K562 (cell line): ENCODE data around the gene RTL5. TPM values are rescaled to one million over a fixed set of nuclear protein-coding genes. Genes with fewer than 3 reads are reported as not detected.

ENCODE experiments used
- ATAC-seq: fragments of 200-7000 bp; cut with Tn5 transposase; 3 replicates; pipeline ENCODE4 v1.9.1; 2020; ENCODE audit warnings: moderate library complexity
- BruUV-seq: library from RNA; stranded (reverse); fragments of 400-500 nt; replicated peaks from 2 replicates; lab custom pipeline; 2021; lab: Mats Ljungman, UMichigan
- CTCF ChIA-PET: fragments of 300-600 bp; formaldehyde crosslinking; extraction: SDS; loops from one replicate; lab custom pipeline; 2021; ENCODE audit warnings: low intra/inter-chr PET ratio; lab: Yijun Ruan, JAX
- POLR2A ChIA-PET: fragments of 300-600, 350-650 bp; sonication (Branson Sonifier 250); formaldehyde crosslinking; extraction: SDS; loops from one replicate; lab custom pipeline; 2021; ENCODE audit warnings: antibody characterized with exemption, inconsistent platforms; lab: Yijun Ruan, JAX
- DNase-seq, 4 experiments: peaks; one replicate each; pipeline versions ENCODE4 v3.0.0 to v3.0.0-alpha.2; 2011 to 2018; ENCODE audit warnings: low spot score in 3 of 4, mixed read lengths in 3 of 4; ENCODE audit errors: extremely low read depth in 1 of 4
- FAIRE-seq: peaks from 2 replicates; lab custom pipeline; 2011; peaks lifted over from hg19 to GRCh38; lab: Jason Lieb, UNC
- H2AFZ ChIP-seq: 2 replicates; pipeline ENCODE4 v1.6.0; 2011; ENCODE audit warnings: low read depth, low read length, control low read depth, inconsistent platforms
- H3K27ac ChIP-seq: fragments of 200-600 bp; 3 replicates; pipeline ENCODE4 v1.8.0; 2011; ENCODE audit warnings: low read depth, mild to moderate bottlenecking, control low read depth, inconsistent platforms, low read length, moderate library complexity, mixed read lengths; ENCODE audit errors: extremely low read depth
- H3K27me3 ChIP-seq, 2 experiments: fragments of 300-600 bp in 1 of 2; 2 replicates in 1 of 2; 3 replicates in 1 of 2; pipeline versions ENCODE4 v1.6.0 to v1.8.0; 2011; ENCODE audit warnings: inconsistent platforms in 2 of 2, low read length in 2 of 2, mild to moderate bottlenecking in 1 of 2, mixed read lengths in 1 of 2, moderate library complexity in 1 of 2; ENCODE audit not compliant: control insufficient read depth in 2 of 2, insufficient read depth in 2 of 2
- H3K36me3 ChIP-seq: fragments of 300-600 bp; 3 replicates; pipeline ENCODE4 v1.8.0; 2011; ENCODE audit warnings: mild to moderate bottlenecking, low read length, inconsistent platforms; ENCODE audit not compliant: control insufficient read depth, insufficient read depth
- H3K4me1 ChIP-seq, 2 experiments: fragments of 200-600 bp in 1 of 2; replicated peaks in 1 of 2; 2 replicates in 1 of 2; 3 replicates in 1 of 2; pipeline versions ENCODE4 v1.5.1 to v1.8.0; 2011; ENCODE audit warnings: inconsistent platforms in 2 of 2, low read length in 2 of 2, mild to moderate bottlenecking in 1 of 2, mixed read lengths in 1 of 2, moderate library complexity in 1 of 2; ENCODE audit not compliant: control insufficient read depth in 2 of 2, insufficient read depth in 2 of 2
- H3K4me2 ChIP-seq: 2 replicates; pipeline ENCODE4 v1.6.1; 2011; ENCODE audit warnings: low read length, control low read depth, inconsistent platforms, mixed read lengths; ENCODE audit not compliant: insufficient read depth
- H3K4me3 ChIP-seq: fragments of 200-600 bp; sonication (generic), shearing (Covaris generic); 2 replicates; pipeline ENCODE4 v1.5.1; 2016; ENCODE audit warnings: control low read depth, inconsistent platforms
- H3K79me2 ChIP-seq: fragments of 200-600 bp; 3 replicates; pipeline ENCODE4 v1.8.0; 2011; ENCODE audit warnings: low read length, inconsistent platforms; ENCODE audit not compliant: control insufficient read depth, insufficient read depth
- H3K9ac ChIP-seq, 2 experiments: 2 replicates each; pipeline versions ENCODE4 v1.6.0 to v1.6.1; 2011; ENCODE audit warnings: low read depth in 2 of 2, low read length in 2 of 2, control low read depth in 1 of 2, inconsistent platforms in 1 of 2, mild to moderate bottlenecking in 1 of 2, mixed read lengths in 1 of 2; ENCODE audit not compliant: insufficient read depth in 1 of 2
- H3K9me1 ChIP-seq: one replicate; pipeline ENCODE4 v1.6.0; 2011; ENCODE audit warnings: inconsistent platforms, mild to moderate bottlenecking, low read length, moderate library complexity; ENCODE audit not compliant: control insufficient read depth, insufficient read depth
- H3K9me3 ChIP-seq: replicated peaks from 2 replicates; pipeline ENCODE4 v1.5.1; 2011; ENCODE audit warnings: low read depth, low read length, inconsistent platforms; ENCODE audit not compliant: control insufficient read depth, insufficient read depth
- H4K20me1 ChIP-seq: replicated peaks from 2 replicates; pipeline ENCODE4 v1.6.1; 2011; ENCODE audit warnings: low read length, inconsistent platforms, mixed read lengths; ENCODE audit not compliant: control insufficient read depth, insufficient read depth
- ARID3B ChIP-seq: fragments of 250-450 bp; sonication (Bioruptor Pico); IDR thresholded peaks from 2 replicates; pipeline ENCODE4 v1.4.0; 2020; ENCODE audit warnings: borderline replicate concordance
- BACH1 ChIP-seq: fragments of 200-800 bp; sonication (Bioruptor generic); IDR thresholded peaks from 2 replicates; pipeline ENCODE4 v1.6.1; 2016; ENCODE audit warnings: missing genetic modification characterization, missing compliant biosample characterization
- GABPB1 ChIP-seq: sonication (generic); formaldehyde crosslinking; IDR thresholded peaks from 2 replicates; pipeline ENCODE4 v1.8.0; 2022; ENCODE audit warnings: mild to moderate bottlenecking, missing genetic modification reagents
- HINFP ChIP-seq: fragments of 450-650 bp; conservative IDR thresholded peaks from 2 replicates; pipeline ENCODE4 v1.6.1; 2016; ENCODE audit warnings: missing genetic modification characterization, low read depth, mild to moderate bottlenecking, control low read depth, missing compliant biosample characterization
- MAX ChIP-seq: sonication (generic); formaldehyde crosslinking; IDR thresholded peaks from 2 replicates; pipeline ENCODE4 v1.9.0; 2022; ENCODE audit warnings: mild to moderate bottlenecking, missing genetic modification reagents
- RBFOX2 ChIP-seq: fragments of 200-400 bp; formaldehyde crosslinking; IDR thresholded peaks from 2 replicates; pipeline ENCODE4 v1.6.1; 2017; ENCODE audit warnings: low read depth, mild to moderate bottlenecking, low read length, moderate library complexity
- RUNX1 ChIP-seq: sonication (generic); IDR thresholded peaks from 2 replicates; pipeline ENCODE4 v1.6.1; 2016; ENCODE audit warnings: antibody characterized with exemption, low read depth
- STAT5B ChIP-seq: fragments of 250-450 bp; sonication (Bioruptor Pico); IDR thresholded peaks from 2 replicates; pipeline ENCODE4 v1.8.0; 2021; ENCODE audit warnings: mild to moderate bottlenecking, inconsistent platforms
- TAF7 ChIP-seq: fragments of 450-650 bp; IDR thresholded peaks from 2 replicates; pipeline ENCODE4 v1.6.1; 2016; ENCODE audit warnings: missing genetic modification characterization, missing compliant biosample characterization
- ZNF408 ChIP-seq: fragments of 250-450 bp; sonication (Bioruptor Pico); IDR thresholded peaks from 2 replicates; pipeline ENCODE4 v1.4.0; 2020; ENCODE audit warnings: low read depth, mild to moderate bottlenecking, moderate library complexity
- ZNF639 ChIP-seq, 2 experiments: fragments of 200-800 bp in 1 of 2; sonication (Bioruptor generic) in 1 of 2; sonication (generic) in 1 of 2; formaldehyde crosslinking in 1 of 2; IDR thresholded peaks in 1 of 2; conservative IDR thresholded peaks in 1 of 2; 2 replicates each; pipeline versions ENCODE4 v1.5.0 to v1.6.1; 2016 to 2020; ENCODE audit warnings: missing compliant biosample characterization in 1 of 2, missing genetic modification characterization in 1 of 2, missing genetic modification reagents in 1 of 2
- ZNF778 ChIP-seq: fragments of 450-650 bp; formaldehyde crosslinking; IDR thresholded peaks from 2 replicates; pipeline ENCODE4 v1.4.0; 2020; ENCODE audit warnings: mild to moderate bottlenecking, moderate library complexity
- WGBS: fragments of 100-300 bp; shearing (Covaris generic); methylation state at CpG from one replicate; pipeline ENCODE4 v1.1.6; 2016; ENCODE audit warnings: low coverage, mixed read lengths; ENCODE audit not compliant: insufficient coverage; ENCODE audit errors: missing lambda C conversion rate; 5-methylcytosine and 5-hydroxymethylcytosine counted together
- in situ Hi-C: fragments of 300-500 bp; cut with MboI; formaldehyde crosslinking; loops from 4 replicates; pipeline ENCODE4 v1.15.0; 2018; ENCODE audit warnings: inconsistent platforms, mixed read lengths
- intact Hi-C: fragments of 100-400 bp; cut with micrococcal nuclease; formaldehyde crosslinking; loops from 2 replicates; pipeline ENCODE4 v1.14.2; 2022
- polyA plus RNA-seq, 8 experiments: library from polyadenylated mRNA; depleted of rRNA in 4 of 8; stranded (reverse) in 5 of 8; unstranded in 3 of 8; fragments of >200 nt; fragmentation: Nextera tagmentation in 2 of 8; fragmentation: Illumina TruSeq in 1 of 8; extraction: Ambion mirVana in 2 of 8; extraction: Trizol in 1 of 8; gene quantifications; 2 replicates each; pipeline versions ENCODE4 v1.2.1 to v1.2.3, GENCODE V29; 2011 to 2014; ENCODE audit warnings: inconsistent platforms in 1 of 8, missing spikeins in 1 of 8
- total RNA-seq, 7 experiments: library from RNA; depleted of rRNA in 6 of 7; stranded (reverse); fragments of >200 nt in 6 of 7; fragmentation: Illumina TruSeq in 2 of 7; extraction: Trizol in 2 of 7; gene quantifications; 2 replicates each; pipeline versions ENCODE4 v1.2.1 to v1.2.3, GENCODE V29; 2011 to 2021; ENCODE audit warnings: low replicate concordance in 1 of 7

Gene RTL5
- total and polyA plus RNA-seq, 9 of the 15 experiments (the other 6 are each of a cell fraction or from before 2014, with no cell fraction given), result 0.03 TPM; not detected in 8

- H3K4me3 ChIP-seq, result no peak overlapping the region
- no peaks in the 10 kb centered on the region for H3K9me3 ChIP-seq
- no peak for FAIRE-seq
- TF ChIP-seq BACH1 (tag) (no peak), ZNF778 (CRISPR knock-in tag) (no peak), STAT5B (CRISPR knock-in tag) (no peak), GABPB1 (CRISPR knock-in tag) (no peak), ZNF408 (no peak), HINFP (tag) (no peak), ZNF639 (CRISPR knock-in tag; conservative IDR thresholded peaks at IDR 0.05 in 1 of 2, IDR thresholded peaks at IDR 0.05 in 1 of 2) (no peak), RUNX1 (no peak), ARID3B (CRISPR knock-in tag) (no peak), MAX (CRISPR knock-in tag) (no peak), RBFOX2 (no peak), TAF7 (tag) (no peak)
- TF ChIP-seq, all 486 proteins: peak for 0
- intact Hi-C loops (no loop called here), in situ Hi-C loops (no loop called here)
- Histone ChIP-seq H3K9me1 (no peaks in the 10 kb centered on the region), H3K4me2 (no peak overlapping the region), H3K27ac (no peak overlapping the region), H2AFZ (no peak overlapping the region), H3K27me3 (peaks cover 0 to 61% of the 10 kb centered on the region in 2 experiments; a peak in 2 of 5 replicates), H3K4me1 (peaks cover 0 to 5% of the 10 kb centered on the region in 2 experiments; a peak in 1 of 5 replicates), H3K79me2 (no peaks in the 10 kb centered on the region), H4K20me1 (no peaks in the 10 kb centered on the region), H3K9ac (no peak overlapping the region), H3K36me3 (no peaks in the 10 kb centered on the region)
- ChIA-PET CTCF (no interaction called here), POLR2A (no interaction called here)
- 2% methylated on average over 6 of the region's 6 CpGs for WGBS
- DNase-seq (no peak), ATAC-seq (no peak)
- BruUV-seq, result no TSS peak
Observed at GRCh38 chrX:72105436-72105835, 26.3 kb downstream of the RTL5 start.
